GM18870 (cell line): ENCODE results near the gene SLC38A10.

Source experiments
- ATAC-seq: cut with Tn5 transposase; IDR thresholded peaks from one replicate; pipeline ENCODE4 v1.9.1; 2021; ENCODE audit warnings: moderate library complexity; ENCODE audit not compliant: unreplicated experiment

Gene SLC38A10

GRCh38 chr17:81295031-81295675, at the start of gene SLC38A10:
Gene SLC38A10, minus strand, starts transcription at chr17:81295307. Its CDS starts 386 bp downstream, at chr17:81294921.
- peak; percentile 52 for ATAC-seq

- no peak for ATAC-seq
These were observed 47.4 kb upstream of the SLC38A10 start for GRCh38 chr17:81342269-81343070.

GRCh38 chr17:81341516-81342268, 46.6 kb upstream of the SLC38A10 start:
- no peak for ATAC-seq

DNA sequence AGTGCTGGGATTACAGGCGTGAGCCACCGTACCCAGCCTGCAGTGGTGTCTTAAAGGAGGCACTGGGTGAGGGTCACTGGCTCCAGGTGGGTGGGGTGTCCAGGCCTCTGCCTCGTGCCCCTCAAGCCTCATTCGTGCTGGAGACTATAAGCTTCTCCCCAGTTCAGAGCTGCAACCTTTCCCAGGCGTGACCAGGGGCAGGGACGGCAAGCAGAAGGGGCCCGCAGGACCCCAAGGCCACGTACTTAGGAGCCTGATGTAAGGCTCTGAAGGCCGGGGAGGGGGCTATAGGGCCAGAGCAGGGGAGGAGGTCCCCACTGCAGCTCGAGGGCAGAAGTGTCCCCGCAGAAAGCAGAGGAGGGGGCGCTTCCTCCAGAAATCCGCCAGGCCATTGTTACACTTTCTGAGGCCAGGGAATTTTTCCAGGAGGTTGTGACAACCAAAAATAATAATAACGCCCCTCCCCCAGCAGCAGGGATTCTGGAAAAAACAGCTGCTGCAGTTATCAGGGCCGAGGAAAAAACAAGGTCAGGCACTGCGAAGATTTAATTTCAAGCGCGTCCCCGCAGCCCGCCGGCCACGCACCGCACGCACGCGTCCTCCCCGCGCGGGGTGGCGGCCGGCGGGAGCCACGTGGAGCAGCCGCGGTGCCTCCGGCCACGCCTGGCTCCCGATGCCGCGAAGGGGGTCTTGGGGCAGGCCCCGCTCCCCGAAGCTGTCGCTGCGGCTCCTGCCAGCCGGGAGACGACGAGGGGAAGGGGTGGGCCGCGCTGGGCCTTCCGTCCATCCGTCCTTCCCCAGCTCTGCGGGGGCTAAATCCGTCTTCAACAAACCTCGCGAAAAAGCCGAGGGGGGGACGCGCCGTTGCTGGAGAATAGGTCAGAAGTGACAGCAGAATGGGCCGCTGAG, 45.8 kb upstream of the SLC38A10 start:
- no peak for ATAC-seq

GRCh38 chr17:81339534-81340296, 44.6 kb upstream of the SLC38A10 start:
- no peak for ATAC-seq

- ATAC-seq: no peak
These were observed 44.1 kb upstream of the SLC38A10 start for GRCh38 chr17:81339191-81339533.

GRCh38 chr17:81338274-81339190, 43.4 kb upstream of the SLC38A10 start:
- no peak for ATAC-seq

DNA sequence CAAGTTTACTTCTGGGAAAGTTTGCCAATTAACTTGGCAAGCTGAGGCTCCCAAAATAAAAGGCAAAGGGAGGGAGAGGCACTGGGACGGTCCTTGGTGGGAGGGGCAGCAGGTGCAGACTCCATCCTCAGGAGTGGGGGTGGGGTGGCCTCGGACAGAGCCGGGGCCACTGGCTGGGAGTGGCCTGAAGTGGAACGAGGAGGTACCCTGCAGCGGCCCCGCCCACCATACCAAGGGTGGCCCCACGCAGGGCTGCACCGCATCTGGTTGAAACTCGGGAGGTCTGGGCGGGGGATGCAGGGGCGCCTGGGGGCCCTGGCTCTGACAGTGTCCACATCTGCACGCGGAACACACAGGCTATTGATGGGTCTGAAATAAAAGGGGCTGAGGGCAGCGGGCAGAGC, 42.4 kb upstream of the SLC38A10 start:
- ATAC-seq: no peak

DNA sequence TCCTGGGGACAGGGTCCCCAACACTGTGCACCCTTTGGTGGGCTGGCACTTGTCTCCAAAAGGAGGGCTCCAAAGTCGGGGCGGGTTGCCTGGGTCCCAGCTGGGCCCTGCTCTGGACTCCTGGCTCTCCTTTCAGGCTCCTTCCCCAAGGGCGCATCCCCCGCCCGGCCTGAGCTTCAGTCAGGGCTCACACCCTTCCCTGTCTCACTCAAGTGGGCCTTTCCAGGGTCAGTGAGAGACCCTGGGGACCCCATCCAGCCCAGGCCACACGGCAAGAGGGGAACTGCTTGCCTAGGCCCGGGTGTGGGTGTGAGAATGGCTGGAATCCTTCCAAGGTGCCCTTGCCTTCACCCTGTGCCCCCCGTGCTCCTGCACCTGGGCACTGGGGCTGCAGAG, 41.8 kb upstream of the SLC38A10 start:
- no peak for ATAC-seq

- ATAC-seq: no peak
These were observed 41.3 kb upstream of the SLC38A10 start for GRCh38 chr17:81336296-81336929.

GRCh38 chr17:81335773-81336157, 40.7 kb upstream of the SLC38A10 start:
- ATAC-seq: no peak

DNA sequence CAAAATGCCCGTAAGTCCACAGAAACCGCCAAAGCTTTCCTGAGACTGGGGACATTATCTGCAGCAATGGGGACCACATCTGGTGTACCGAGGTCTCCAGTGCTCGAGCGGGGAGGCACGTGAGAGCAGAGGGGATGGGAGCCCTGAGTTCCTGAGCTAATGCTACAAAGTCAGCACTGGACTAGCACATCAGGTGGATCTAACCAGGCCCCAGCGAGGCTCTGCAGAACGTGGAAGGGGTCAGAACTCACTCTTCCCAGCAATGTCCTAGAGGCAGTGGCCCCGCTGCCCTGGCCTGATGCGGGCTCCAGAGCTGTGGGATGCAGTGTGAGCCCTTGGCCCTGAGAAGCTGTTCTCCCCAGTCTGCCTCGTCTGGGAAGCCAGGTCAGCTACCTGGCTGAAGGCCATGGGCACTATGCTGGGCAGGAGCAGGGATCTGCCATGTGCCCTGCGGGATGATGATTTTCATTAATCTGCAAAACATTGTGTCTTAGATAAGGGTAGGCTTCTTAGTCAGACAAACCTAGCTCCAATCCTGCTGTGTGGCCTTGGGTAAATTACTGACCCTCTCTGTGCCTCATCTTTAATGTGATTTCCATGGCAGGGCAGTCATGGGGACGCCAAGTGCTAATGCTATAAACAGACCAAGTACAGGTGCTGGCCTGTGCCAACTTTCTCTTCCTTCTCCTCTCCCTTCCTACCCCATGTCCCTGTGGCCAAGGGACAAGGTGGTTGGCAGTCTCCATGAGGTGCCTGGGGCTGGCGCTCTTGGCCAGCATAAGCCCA, 40.1 kb upstream of the SLC38A10 start:
- no peak for ATAC-seq

DNA sequence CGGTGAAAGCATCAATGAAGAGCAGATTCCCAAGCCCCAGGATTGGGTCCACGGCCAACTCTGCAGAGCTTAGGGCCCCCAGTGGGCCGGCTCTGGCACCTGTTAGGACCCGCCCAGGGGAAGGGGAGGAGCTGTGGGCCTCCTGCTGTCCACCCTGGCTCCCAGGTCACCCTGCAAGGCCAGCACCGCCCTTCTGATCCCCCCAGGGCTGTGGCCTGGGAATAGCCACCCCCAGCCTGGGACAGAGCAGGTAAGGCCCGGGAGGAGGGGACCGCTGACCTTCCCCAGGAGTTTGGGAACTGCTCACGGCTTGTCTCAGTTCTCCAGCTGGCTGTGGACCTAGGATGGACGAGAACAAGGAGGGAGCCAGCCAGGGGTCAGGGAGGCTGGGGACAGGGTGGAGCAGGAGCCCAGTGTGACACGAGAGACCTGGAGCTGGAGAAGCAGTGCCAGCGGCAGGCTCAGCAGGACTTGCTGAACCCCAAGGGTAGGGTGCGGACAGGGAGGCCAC, 39.3 kb upstream of the SLC38A10 start:
- no peak for ATAC-seq

DNA sequence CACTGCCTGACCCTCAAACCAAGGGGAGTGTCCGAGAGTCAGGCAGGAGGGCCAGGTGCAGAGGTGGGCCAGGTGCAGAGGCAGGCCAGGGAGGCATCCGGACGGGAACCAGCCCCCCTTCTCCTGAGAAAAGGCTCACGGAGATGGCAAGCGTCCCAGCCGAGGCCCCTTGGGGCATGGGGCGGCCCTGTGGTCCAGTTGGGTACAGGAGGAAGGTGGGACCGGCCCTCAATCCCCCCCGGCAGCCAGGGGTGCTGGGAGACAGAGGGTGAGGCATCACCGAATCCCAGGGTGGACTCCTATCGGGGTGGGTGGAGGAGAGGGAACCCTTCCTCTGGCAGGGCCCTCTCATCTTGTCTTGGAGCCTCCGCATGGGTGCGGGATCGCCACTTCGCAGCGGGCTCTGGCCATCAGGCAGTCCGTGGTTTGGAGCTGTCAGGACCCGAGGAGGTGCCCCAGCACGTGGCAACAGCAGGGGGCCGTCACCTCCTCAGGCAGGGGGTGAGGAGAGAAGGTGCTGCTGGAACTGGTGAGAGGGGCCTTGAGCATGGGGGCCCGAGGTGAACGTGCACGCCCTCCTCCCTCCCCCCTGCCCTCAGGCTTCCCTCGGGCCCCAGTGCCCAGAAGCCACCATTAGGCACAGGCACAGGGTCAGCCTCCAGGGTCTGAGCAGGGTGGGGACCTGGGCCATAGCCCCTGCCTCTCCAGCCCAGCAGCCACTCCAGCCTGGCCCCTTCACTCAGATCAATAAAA, 38.7 kb upstream of the SLC38A10 start:
- no peak for ATAC-seq

DNA sequence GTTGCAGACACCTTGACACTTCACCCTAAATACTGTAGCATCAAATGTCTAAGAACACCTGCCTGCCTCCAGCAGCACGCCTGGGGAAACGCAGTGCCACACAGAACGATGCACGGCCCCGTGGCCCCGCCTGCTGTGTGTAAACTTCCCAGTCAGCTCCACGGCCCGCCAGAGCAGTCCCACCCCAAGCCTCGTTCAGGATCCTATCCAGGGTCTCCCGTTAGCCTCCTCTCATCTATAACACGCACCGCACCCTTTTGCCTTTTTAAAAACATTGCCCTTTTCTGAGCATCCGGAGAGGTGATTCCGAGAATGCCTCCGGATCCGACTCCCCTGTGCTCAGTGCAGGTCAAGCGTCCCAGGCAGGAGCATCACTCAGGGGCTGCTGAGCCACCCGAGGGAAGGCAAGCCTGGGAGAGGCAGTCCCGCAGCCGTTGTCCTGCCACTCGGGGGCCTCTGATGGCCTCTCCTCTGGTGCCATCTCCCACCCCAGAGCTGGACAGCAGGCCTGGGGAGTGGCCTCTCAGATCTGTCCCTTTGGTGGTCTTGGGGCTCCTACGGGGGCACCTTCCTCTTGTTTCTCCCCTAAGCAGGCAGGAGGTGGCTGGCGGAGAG, 37.9 kb upstream of the SLC38A10 start:
- ATAC-seq: no peak

- no peak for ATAC-seq
These were observed 37.2 kb upstream of the SLC38A10 start for GRCh38 chr17:81332118-81332834.
